ENCODE measurements around the gene ITGAL. TPM values are rescaled to one million over a fixed set of nuclear protein-coding genes. Genes with fewer than 3 reads are reported as not detected.

Gene ITGAL
- total and polyA plus RNA-seq, 2 donors (not counting 3 experiments of a cell fraction or from before 2014, with no cell fraction given) = not detected

GRCh38 chr16:30437511-30438046, 35.0 kb upstream of the ITGAL start:
- TF ChIP-seq POLR2AphosphoS5 (IDR thresholded peaks at IDR 0.05; ENCODE audit: insufficient read depth, low read depth, low read length) = no peak
- no peak for TF ChIP-seq FOS (IDR thresholded peaks at IDR 0.05; ENCODE audit: borderline replicate concordance, insufficient read depth, low read length)
- no peak for TF ChIP-seq CTCF (IDR thresholded peaks at IDR 0.05; ENCODE audit: extremely low read depth in 1 of 2, insufficient read depth in 1 of 2, low read depth in 1 of 2, low read length in 2 of 2)
- no peak for TF ChIP-seq GATA2 (IDR thresholded peaks at IDR 0.05; ENCODE audit: insufficient read depth, insufficient read length, low read depth, low read length)
- no peak for TF ChIP-seq MYC (IDR thresholded peaks at IDR 0.05; ENCODE audit: low read depth, low read length)
- no peak for TF ChIP-seq JUN (IDR thresholded peaks at IDR 0.05; ENCODE audit: borderline replicate concordance, insufficient read depth, insufficient read length, low read depth)
- TF ChIP-seq MAX (IDR thresholded peaks at IDR 0.05; ENCODE audit: insufficient read depth, insufficient read length) = no peak
- Histone ChIP-seq H3K27ac (ENCODE audit: insufficient read depth, low read depth, low read length) (no peak overlapping the region), H3K79me2 (ENCODE audit: control insufficient read depth, insufficient read depth, low read length) (no peaks in the 10 kb centered on the region), H3K4me1 (ENCODE audit: control insufficient read depth, extremely low read depth, insufficient read depth, low read length) (no peaks in the 10 kb centered on the region), H3K9me3 (replicated peaks; ENCODE audit: control insufficient read depth, insufficient read depth, low read length) (no peaks in the 10 kb centered on the region), H2AFZ (ENCODE audit: low read depth, low read length) (no peak overlapping the region), H3K9ac (replicated peaks; ENCODE audit: extremely low read depth, insufficient read depth, low read length) (no peak overlapping the region), H4K20me1 (replicated peaks; ENCODE audit: control insufficient read depth, extremely low read depth, insufficient read depth, low read length) (no peaks in the 10 kb centered on the region), H3K9me1 (replicated peaks; ENCODE audit: control insufficient read depth, extremely low read depth, insufficient read depth, low read length) (no peaks in the 10 kb centered on the region), H3K4me2 (ENCODE audit: insufficient read depth, low read length) (no peak overlapping the region), H3K4me3 (replicated peaks in 1 of 3; ENCODE audit: insufficient read depth in 1 of 3, low read depth in 1 of 3, low read length in 3 of 3) (no peak overlapping the region), H3K27me3 (ENCODE audit: control insufficient read depth in 2 of 2, insufficient read depth in 2 of 2, low read length in 2 of 2) (peaks cover 0 to 4% of the 10 kb centered on the region in 2 experiments), H3K36me3 (ENCODE audit: control insufficient read depth in 2 of 2, extremely low read depth in 1 of 2, insufficient read depth in 2 of 2, low read length in 2 of 2) (no peaks in the 10 kb centered on the region)
- CTCF ChIA-PET = interaction anchor here (1.9 kb wide), 1 partner anchor 8 kb away, joined by 13 read pairs; the partner anchor contains the start of gene DCTPP1
- POLR2A ChIA-PET = no interaction called here
- FAIRE-seq (no peak), DNase-seq (ENCODE audit: low read depth, low spot score) (no peak)
- intact Hi-C loops (cut with micrococcal nuclease) = no loop called here
- dilution Hi-C loops (cut with MboI; ENCODE audit: extremely low pct_ligation_motif_present, low sequenced_read_pairs) = no loop called here
- BruUV-seq (replicated peaks) = no TSS peak

Data from endothelial cell of umbilical vein (primary cell).